Endometrial microvascular endothelial cells (primary cell): ENCODE results near the gene CRB2. TPM values are rescaled to one million over a fixed set of nuclear protein-coding genes. Genes with fewer than 3 reads are reported as not detected.

Experiments used
- in situ Hi-C: cut with HindIII; loops from 2 replicates; pipeline ENCODE4 v1.10.0; 2017; ENCODE audit warnings: low sequenced_read_pairs, low pct_unique_long_range_greater_than_20kb; ENCODE audit errors: inconsistent ontology term
- total RNA-seq: library from RNA; depleted of rRNA; stranded (reverse); fragments of >200 nt; gene quantifications from one replicate; pipeline ENCODE4 v1.2.3, GENCODE V29; 2015; ENCODE audit errors: inconsistent ontology term

Gene CRB2
- not detected for total RNA-seq

DNA sequence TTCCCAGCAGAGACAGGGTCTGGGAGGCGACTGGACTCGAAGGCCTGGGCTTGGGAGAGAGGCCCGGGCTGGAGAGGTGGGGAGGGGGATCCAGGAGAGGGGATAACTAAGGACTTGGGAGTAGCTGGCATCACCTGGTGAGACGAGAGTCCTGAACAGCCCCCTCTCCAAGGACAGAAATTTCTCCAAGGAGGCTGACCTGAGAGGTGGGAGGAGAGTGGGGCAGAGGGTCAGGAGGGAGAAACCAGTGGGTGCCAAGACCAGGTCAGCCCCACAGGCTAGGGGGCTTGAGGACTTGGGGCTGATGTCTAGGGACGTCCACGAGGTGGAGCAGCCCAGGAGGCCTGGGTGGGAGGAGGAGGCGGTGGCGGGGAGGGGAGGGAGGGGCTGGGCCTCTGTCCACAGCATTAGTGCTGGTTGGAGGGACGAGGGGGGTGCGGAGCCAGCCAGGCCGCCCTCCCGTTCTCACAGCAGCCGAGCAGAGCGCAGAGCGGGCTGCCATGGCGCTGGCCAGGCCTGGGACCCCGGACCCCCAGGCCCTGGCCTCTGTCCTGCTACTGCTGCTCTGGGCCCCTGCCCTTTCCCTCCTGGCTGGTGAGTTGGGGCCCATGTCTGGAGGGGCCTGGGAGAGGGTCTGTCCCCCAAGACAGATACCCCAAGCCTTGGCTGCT lies at the start of gene CRB2:
TSS of gene CRB2 (plus strand) at position 437 of the 671 bp plus-strand sequence. CDS start at position 501, 64 bp downstream.
- in situ Hi-C loops: loop anchor here (10.0 kb wide), 1 partner anchor 261 kb away; no protein-coding TSS in a partner anchor

DNA sequence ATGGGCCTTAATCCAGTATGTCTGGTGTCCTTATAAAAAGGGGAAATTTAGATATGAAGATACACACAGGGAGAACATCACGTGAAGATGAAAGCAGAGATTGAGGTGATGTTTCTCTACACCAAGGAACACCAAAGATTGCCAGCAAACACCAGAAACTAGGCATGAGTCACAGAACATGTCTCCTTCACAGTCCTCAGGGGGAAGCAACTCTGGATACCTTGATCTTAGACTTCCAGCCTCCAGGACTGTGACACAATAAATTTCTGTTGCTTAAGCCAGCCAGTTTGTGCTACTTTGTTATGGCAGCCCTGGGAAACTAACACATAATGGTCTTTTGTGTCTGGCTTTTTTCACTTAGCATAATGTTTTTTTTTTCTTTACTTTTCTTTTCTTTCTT lies 46.4 kb upstream of the CRB2 start:
- in situ Hi-C loops: no loop called here

DNA sequence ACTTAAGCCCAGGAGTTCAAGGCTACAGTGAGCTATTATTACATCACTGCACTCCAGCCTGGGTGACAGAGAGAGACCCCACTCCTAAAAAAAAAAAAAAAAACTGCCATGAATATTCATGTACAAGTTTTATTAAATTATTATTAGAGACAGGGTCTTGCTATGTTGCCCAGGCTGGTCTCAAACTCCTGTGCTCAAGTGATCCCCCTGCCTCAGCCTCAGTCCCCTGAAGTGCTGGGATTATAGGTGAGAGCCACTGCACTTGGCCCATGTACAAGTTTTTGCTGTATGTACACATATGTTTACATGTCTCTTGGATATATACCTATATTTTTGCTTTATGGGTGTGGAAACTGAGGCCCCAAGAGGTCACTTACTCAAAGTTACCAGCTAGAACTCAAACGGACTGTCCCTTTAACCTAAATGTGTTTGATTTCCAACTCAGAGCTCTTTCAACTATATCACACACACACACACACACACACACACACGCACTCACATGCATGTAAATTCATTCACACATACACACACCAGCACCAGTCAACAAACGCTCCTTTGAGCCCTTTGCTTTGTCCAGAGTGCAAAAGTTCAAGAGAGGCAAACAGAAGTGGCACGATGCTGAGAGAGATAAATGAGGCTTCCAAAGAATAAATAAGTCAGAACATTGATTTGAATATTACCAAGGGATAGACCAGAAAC lies 45.3 kb upstream of the CRB2 start:
- in situ Hi-C loops: no loop called here

DNA sequence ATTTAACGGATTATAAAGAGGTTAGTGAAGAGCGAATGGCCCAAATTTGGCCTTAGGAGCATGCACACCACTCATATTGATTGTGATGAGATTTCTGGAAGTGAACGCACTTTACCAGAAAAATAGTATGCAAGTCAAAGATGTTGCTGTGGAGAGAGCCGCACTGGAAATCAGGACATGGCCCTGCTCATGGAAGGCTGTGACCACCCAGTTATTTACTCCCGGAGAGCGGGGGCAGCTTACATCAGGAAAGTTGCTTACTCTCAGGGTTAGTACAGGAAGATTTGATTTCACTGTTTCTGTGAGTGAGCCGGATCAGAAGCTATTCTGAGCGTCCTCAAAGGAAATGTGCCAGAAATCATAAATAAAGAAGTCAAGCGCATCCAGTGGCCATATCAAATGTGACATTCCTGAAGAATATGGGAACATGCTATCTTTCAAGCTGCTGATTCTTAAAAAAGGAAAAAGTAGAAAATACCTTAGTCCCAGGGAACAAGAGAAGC lies 44.7 kb upstream of the CRB2 start:
- in situ Hi-C loops: no loop called here

DNA sequence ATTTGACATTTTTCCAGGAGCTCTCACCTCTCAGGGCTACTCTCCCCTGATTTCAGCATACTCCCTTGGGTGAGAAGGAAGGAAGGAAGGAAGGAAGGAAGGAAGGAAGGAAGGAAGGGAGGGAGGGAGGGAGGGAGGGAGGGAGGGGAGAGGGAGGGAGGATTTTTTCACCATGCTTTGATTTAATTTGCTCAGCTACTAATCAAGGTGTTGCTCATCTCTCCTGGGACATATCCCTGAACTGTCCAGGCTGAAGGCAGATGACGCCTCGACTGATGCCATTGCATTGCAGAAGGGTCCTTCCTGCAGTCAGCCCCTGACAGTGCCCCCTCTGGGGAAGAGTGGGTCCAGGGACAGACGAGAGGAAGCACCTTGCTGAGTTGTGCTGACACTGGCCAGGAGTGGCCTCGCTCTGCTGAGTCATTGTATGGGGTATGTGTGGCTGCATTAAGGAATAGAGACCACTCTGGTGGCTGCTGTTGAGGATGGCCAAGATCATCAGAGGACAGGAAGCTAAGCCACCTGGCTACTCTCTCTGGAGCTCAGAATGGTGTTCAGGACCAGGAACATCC lies 43.6 kb upstream of the CRB2 start:
- in situ Hi-C loops: no loop called here

DNA sequence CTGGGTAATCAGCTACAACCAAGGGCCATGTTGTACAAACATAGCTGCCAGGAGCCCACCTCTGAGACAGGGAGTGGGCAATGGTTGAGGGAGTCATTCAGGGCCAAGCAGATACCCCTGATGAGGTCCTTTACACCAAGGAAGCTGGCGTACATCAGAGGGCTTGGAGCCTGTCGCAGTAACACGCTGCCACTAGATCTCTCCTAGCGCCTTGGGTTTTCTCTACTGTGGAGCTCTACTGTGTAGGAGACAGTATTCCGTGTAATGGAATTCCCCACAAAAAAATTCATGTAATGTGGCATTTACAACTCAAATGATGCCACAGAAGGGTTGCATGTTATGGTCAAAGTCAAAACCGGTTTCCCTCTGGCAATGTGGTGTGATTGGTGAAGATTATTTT lies 41.4 kb upstream of the CRB2 start:
- in situ Hi-C loops: no loop called here

DNA sequence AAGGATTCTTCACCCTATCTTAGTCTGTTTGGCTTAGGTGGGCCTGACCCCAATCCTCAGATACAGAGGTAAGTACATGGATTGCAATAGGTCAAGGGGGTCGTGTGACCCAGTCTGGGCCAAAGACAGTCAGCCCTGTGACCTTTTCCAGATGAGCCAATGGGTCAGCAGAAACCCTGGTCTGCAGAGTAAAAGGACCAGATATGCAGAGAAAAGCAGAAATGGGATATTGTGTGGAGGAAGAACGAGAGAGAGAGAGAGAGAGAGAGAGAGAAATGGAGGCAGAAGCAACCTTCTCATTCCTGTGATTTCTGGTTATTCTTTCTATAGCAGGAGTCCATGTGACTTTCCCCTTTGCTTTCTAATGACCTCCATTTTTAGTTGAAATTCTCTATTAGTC lies 40.4 kb upstream of the CRB2 start:
- in situ Hi-C loops: no loop called here

DNA sequence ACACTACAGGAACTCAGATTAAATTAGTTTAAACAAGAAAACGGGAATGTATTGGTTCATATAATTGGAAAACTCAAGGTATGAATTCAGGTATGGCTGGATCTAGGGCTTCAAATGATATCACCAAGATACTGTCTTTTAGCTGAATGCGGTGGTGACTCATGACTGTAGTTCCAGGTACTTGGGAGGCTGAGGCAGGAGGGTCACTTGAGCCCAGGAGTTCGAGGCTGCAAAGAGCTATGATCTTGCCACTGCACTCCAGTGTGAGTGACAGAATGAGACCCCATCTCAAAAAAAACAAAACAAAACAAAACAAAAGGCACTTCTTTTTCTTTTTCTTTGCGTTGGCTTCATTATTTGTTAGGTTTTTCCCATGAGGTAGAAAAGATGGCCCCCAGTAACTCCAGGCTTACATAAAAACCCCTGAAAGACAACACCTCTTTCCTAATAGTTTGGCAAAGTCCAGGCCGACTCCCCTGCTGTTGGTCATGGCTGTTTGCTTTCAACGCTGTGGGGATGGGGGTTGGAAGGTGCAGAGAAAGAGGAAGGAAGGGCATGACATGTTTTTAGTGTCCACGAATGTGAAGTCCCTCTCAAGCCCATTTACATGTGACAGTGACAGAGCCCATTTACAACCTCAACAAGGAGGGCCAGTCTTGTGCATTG lies 39.8 kb upstream of the CRB2 start:
- in situ Hi-C loops: no loop called here

DNA sequence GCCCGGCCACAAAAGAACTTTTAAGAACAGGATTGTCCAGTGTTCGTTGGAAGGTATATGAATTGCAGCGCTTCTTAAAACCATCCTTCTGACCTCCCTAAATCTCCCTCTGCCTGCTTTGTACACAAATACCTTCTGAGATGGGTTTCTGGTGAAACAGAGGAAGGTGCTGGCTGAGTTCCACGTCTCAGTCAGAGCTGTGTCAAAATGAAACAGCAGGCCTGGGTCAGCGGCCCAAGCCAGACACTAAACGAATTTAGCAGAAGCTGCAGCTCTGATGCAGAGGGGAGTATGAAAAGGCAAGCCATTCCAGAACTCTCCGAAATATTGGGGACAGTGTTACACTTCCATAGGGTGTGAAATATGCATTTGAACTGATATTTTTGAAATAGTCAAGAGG lies 37.8 kb upstream of the CRB2 start:
- in situ Hi-C loops: no loop called here

DNA sequence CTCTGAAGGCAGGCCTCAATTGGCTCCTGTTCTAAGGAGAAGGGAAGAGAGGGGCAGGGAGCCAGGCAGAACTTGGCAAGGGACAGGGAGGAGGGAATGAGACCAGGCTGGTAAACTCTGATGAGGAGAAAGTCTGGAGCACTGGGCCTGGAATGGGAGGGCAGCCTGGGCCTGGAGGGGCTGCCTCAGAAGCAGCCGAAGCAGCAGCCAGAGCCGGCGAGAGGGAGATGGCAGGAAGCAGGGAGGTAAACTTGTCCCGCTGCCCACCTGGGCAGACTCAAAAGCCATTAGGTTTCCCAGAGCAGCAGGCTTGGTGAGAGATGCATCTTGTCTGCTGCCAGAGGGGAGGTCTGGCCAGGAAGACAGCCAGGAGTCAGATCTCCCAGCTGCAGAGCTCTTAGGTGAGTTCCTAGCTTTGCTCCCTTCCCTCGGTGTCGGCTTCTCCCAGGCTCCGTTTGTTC lies 37.0 kb upstream of the CRB2 start:
- in situ Hi-C loops: no loop called here

DNA sequence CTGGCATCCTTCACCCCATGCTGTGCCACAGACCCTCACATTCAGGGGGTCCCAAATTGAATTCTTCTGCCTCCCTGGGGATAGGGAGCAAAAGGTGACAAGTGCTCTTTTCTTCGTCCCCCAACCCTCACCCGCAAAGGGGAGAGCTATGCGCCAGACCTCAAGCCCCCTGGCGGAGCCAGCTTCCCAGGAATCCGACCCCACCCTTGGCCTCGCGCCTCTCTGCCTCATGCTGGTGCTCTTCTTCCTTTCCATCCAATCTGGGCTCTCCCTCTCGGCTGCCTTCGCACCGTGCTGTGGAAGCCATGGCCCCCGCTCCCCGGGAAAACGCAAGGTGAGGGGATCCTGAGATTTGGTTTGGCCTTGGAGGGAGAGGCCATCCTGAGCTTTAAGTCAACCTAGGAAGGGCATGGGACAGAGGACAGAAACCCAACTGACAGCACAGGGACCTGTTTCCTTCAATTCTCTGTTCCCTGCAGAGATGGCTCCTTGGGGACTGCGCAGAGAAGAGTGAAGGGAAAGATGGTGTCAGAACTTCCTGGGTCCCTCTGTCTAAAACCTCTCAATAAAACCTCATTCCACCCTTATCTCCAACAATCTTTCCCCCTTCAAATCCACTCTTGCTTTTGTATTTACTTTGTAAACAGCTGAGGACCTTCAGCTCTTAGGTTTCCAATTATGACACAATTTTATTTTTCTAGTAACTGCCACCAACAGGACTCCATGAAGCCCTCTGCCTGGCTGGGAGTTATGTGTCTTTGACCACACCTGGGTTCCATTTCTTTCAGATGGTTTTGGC lies 36.3 kb upstream of the CRB2 start:
- in situ Hi-C loops: no loop called here

DNA sequence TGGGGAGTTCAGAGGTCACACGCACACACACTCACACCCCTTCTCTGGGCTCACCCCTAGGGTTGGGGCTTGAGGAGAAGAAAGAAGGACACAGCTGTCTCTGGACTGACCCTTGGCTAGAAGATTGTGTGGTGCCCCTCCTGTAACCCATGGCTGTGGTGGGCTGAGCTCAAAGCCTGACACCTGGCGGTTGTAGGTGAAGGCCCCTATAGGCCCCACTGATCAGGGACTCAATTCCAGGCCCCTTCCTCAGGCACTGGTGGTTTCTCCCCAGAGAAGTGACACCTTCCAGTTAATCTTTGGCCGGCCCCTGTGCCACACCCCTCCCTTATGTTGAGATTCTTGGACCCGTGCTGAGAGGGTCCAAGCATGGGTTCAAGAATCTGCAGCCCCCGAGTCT lies 35.2 kb upstream of the CRB2 start:
- in situ Hi-C loops: no loop called here

DNA sequence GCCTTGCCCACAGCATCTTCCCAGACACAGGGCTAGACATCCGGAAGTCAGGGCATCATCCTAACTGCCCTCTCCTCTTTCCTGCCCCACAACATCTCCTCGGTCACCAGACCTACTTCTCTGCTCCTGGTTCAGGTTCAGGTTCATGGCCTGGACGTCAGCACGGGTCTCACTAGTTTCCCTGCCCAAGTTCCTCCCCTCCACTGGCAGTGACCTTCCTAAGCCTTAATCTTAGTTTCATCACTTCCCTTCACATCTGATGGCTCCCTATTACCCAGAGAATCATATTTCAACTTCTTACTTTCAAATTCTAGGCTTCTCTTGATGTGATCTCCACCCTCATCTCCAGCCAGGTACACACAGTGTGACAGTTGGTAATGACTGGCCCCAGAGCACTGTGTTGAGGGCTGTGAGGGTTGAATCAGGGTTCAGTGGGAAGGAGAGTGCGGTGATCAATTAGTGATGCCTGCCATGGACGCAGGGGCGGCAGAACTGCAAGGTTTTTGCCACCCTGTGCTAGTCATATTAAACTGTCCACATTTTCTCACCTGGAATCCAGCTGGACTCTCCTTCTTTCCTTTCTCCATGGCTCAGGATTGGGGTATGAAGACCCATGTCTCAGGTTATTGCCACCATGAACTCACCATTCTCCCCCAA lies 34.3 kb upstream of the CRB2 start:
- in situ Hi-C loops: no loop called here

DNA sequence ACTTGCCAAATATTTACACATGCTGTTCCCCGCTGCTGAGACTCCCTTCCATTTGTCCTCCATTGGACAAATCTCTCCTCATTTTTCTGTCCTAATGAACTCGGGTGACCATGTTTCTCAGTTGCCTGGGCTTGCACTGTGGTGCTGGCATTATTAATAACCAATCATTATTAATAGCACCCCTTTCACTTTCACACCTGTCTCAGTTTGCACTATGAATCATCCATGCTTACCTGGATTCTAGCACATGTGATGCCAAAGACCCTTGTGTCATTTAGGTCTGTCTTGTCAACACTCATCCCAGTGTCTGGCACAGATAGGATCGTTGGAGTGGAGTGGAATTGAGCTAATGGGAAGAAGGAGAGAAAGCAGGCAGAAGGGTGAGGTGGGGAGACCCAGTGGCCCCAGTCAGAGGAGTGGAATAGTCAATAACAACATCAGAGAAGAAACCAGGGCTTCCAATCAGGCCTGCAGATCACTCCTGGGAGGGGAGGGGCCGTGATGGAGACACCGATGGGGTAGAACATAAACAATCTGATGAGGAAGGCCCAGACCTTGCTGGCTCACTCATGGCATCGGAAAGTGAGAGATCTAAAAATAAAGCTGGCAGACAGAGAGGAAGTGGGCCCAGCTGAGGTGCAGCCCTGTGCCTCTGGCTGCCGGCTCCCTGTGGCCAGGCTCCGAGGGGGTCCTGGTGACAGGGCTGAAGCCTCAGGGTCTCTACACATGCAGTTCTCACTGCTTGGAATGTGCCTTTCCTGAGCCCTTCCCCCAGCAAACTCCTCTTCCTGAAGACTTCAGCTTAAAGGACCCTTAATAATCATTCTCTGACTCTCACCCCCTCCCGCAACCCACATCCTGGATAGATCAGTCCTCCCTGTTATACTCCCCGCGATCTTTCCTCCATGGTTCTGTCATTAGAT lies 33.5 kb upstream of the CRB2 start:
- in situ Hi-C loops: no loop called here

DNA sequence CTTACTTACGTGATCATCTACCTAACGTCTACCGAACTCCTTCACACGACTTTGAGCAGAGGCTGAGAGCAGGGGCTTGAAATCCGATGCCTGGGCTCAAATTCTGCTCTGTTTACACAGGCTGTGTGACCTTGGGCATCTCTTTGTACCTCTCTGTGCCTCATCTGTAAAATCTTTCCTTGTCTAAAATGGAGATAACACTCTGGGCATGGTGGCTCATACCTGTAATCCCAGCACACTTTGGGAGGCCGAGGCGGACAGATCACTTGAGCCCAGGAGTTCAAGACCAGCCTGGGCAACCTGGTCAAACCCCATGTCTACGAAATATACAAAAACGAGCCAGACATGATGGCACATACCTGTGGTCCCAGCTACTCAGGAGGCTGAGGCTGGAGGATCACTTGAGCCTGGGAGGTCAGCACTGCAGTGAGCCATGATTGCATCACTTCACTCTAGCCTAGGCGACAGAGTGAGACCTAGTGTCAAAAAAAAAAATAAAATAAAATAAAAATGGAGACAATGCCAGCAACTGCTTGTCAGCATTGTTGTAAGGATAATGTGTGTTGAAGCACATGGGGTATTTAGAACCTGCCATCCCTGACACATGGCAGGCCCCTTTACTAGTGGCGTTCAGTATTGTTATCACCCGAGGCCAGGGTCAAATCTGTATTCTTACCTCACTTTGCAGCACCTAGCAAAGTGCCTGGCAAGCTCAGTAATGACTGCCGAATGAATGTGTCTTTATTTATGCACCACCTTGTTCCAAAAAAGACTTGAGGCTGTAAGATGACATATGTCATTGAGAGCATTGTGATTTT lies 32.6 kb upstream of the CRB2 start:
- in situ Hi-C loops: no loop called here

DNA sequence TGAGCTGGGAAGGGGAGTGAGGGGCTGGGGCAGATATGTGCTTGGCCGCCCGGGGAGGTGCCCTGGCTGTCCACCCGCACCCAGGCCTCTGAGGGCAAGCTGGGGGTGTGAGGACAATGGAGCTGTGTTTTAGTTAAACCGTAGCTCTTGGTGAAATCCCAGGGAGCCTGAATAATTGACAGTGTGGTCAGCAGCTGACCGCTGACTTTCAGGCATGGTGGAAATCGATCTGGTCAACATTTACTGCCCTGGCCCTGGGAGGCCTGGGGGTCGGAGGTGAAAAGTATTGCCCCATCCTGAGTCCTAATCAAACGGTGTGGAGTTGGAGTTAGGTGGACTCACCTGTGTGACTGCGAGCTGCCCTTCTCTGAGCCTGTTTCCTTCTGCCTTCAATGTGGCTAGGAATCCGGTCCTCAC lies 31.2 kb upstream of the CRB2 start:
- in situ Hi-C loops: no loop called here
